Ishikawa (cell line): ENCODE data around the gene HELB.

ENCODE experiments used
- EP300 ChIP-seq: IDR thresholded peaks from 2 replicates; pipeline ENCODE4 v1.6.1; 2012; ENCODE audit warnings: borderline replicate concordance
- FOXM1 ChIP-seq: IDR thresholded peaks from 2 replicates; pipeline ENCODE4 v1.6.1; 2012; ENCODE audit warnings: low read depth, borderline replicate concordance
- NFIC ChIP-seq: IDR thresholded peaks from 2 replicates; pipeline ENCODE4 v1.6.1; 2012
- RAD21 ChIP-seq: IDR thresholded peaks from 2 replicates; pipeline ENCODE4 v1.6.1; 2012; ENCODE audit warnings: low read depth
- TAF1 ChIP-seq: IDR thresholded peaks from 2 replicates; pipeline ENCODE4 v1.6.1; 2012; ENCODE audit warnings: low read depth, mild to moderate bottlenecking
- TCF12 ChIP-seq: IDR thresholded peaks from 2 replicates; pipeline ENCODE4 v1.6.1; 2012; ENCODE audit warnings: low read depth
- ZBTB7A ChIP-seq: IDR thresholded peaks from 2 replicates; pipeline ENCODE4 v1.6.1; 2012; ENCODE audit warnings: low read depth
- TF ChIP-seq, protein P1 (sequence below): IDR thresholded peaks from 2 replicates; pipeline ENCODE4 v1.6.1; 2012
- TF ChIP-seq, protein P2 (sequence below): IDR thresholded peaks from 2 replicates; pipeline ENCODE4 v1.6.1; 2012; ENCODE audit warnings: low read depth, mild to moderate bottlenecking

DNA sequence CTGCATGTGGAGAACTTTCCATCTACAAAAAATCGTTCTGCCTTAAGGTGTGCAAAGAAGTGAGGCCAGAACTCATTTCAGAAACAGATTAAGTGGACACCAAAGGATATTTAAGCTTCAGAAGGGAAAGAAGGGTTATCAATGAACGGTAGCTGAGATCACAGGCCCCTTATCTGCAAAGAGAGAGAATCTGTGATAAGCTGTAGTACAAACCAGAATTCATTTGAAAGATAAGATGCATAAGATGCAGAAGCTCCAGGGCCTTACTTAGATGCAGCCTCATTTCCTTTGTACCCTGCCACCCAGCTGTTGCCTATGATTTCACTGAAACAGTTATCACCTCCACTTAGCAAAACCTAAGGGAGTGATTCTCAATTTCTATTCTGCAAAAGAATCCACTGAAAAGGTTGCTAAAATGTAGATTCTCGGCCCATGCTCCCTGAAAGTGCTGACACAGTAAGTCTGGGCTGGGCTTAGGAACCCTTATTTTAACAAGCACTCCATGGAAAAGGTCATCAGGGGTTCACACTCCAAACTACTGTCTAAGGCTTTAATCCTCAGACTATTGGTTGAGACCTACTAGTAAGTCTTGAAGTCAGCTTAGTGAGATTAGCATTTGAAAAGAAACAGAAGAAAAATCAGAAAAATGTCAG, 64.8 kb downstream of the HELB start:
- no peak for TF ChIP-seq ZBTB7A
- no peak for TF ChIP-seq RAD21
- TF ChIP-seq FOXM1: no peak
- no peak for TF ChIP-seq NFIC
- no peak for TF ChIP-seq TCF12
- no peak for TF ChIP-seq EP300
- TF ChIP-seq, protein P1, sequence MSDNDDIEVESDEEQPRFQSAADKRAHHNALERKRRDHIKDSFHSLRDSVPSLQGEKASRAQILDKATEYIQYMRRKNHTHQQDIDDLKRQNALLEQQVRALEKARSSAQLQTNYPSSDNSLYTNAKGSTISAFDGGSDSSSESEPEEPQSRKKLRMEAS: no peak
- TF ChIP-seq, protein P2, sequence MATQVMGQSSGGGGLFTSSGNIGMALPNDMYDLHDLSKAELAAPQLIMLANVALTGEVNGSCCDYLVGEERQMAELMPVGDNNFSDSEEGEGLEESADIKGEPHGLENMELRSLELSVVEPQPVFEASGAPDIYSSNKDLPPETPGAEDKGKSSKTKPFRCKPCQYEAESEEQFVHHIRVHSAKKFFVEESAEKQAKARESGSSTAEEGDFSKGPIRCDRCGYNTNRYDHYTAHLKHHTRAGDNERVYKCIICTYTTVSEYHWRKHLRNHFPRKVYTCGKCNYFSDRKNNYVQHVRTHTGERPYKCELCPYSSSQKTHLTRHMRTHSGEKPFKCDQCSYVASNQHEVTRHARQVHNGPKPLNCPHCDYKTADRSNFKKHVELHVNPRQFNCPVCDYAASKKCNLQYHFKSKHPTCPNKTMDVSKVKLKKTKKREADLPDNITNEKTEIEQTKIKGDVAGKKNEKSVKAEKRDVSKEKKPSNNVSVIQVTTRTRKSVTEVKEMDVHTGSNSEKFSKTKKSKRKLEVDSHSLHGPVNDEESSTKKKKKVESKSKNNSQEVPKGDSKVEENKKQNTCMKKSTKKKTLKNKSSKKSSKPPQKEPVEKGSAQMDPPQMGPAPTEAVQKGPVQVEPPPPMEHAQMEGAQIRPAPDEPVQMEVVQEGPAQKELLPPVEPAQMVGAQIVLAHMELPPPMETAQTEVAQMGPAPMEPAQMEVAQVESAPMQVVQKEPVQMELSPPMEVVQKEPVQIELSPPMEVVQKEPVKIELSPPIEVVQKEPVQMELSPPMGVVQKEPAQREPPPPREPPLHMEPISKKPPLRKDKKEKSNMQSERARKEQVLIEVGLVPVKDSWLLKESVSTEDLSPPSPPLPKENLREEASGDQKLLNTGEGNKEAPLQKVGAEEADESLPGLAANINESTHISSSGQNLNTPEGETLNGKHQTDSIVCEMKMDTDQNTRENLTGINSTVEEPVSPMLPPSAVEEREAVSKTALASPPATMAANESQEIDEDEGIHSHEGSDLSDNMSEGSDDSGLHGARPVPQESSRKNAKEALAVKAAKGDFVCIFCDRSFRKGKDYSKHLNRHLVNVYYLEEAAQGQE: no peak
- no peak for TF ChIP-seq TAF1
